Ramos (cell line): ENCODE data around the gene TAOK3.

Experiments
- in situ Hi-C: fragments of 300-500 bp; cut with MboI; formaldehyde crosslinking; loops from one replicate; pipeline ENCODE4 v1.14.3; 2022; ENCODE audit warnings: low sequenced_read_pairs; ENCODE audit not compliant: unreplicated experiment

The TAOK3 gene

GRCh38 chr12:118160536-118160935 lies 212.2 kb downstream of the TAOK3 start:
- in situ Hi-C loops, result no loop called here

GRCh38 chr12:118151755-118152154 lies 221.0 kb downstream of the TAOK3 start:
- in situ Hi-C loops, result no loop called here

- in situ Hi-C loops, result no loop called here
These were observed 222.1 kb downstream of the TAOK3 start for GRCh38 chr12:118150625-118151024.

GRCh38 chr12:118148287-118148686 lies 224.4 kb downstream of the TAOK3 start:
- in situ Hi-C loops, result no loop called here

GRCh38 chr12:118145798-118146156 lies 226.9 kb downstream of the TAOK3 start:
- in situ Hi-C loops, result no loop called here

- in situ Hi-C loops, result no loop called here
These were observed 227.5 kb downstream of the TAOK3 start for GRCh38 chr12:118145113-118145797.

GRCh38 chr12:118144499-118144898 lies 228.2 kb downstream of the TAOK3 start:
- in situ Hi-C loops, result no loop called here

- in situ Hi-C loops, result no loop called here
These were observed 231.9 kb downstream of the TAOK3 start for GRCh38 chr12:118140825-118141224.

- in situ Hi-C loops, result no loop called here
These were observed 235.5 kb downstream of the TAOK3 start for GRCh38 chr12:118137148-118137678.

GRCh38 chr12:118136559-118137003 lies 236.1 kb downstream of the TAOK3 start:
- in situ Hi-C loops, result no loop called here

- in situ Hi-C loops, result no loop called here
These were observed 236.7 kb downstream of the TAOK3 start, which contains the start of gene PEBP1 for GRCh38 chr12:118135788-118136558. TSS of gene PEBP1 (plus strand) at chr12:118136124. CDS start at chr12:118136210, 86 bp downstream.

GRCh38 chr12:118129436-118129835 lies 243.3 kb downstream of the TAOK3 start:
- in situ Hi-C loops, result loop anchor here (10.0 kb wide), 1 partner anchor 245 kb away; the partner anchor contains the start of genes SUDS3 and TAOK3

- in situ Hi-C loops, result loop anchor here (10.0 kb wide), 1 partner anchor 247 kb away; the partner anchor contains the start of genes SUDS3 and TAOK3
These were observed 244.8 kb downstream of the TAOK3 start for GRCh38 chr12:118127867-118128266.

GRCh38 chr12:118126119-118126757 lies 246.5 kb downstream of the TAOK3 start:
- in situ Hi-C loops, result loop anchor here (10.0 kb wide), 1 partner anchor 249 kb away; the partner anchor contains the start of genes SUDS3 and TAOK3

GRCh38 chr12:118125743-118126118 lies 247.0 kb downstream of the TAOK3 start:
- in situ Hi-C loops, result loop anchor here (10.0 kb wide), 1 partner anchor 249 kb away; the partner anchor contains the start of genes SUDS3 and TAOK3

- in situ Hi-C loops, result loop anchor here (10.0 kb wide), 1 partner anchor 250 kb away; the partner anchor contains the start of genes SUDS3 and TAOK3
These were observed 248.3 kb downstream of the TAOK3 start for GRCh38 chr12:118124333-118124874.

GRCh38 chr12:118122264-118122663 lies 250.4 kb downstream of the TAOK3 start:
- in situ Hi-C loops, result loop anchor here (10.0 kb wide), 1 partner anchor 253 kb away; the partner anchor contains the start of genes SUDS3 and TAOK3

GRCh38 chr12:118120579-118121363 lies 251.9 kb downstream of the TAOK3 start:
- in situ Hi-C loops, result loop anchor here (10.0 kb wide), 1 partner anchor 254 kb away; the partner anchor contains the start of genes SUDS3 and TAOK3

GRCh38 chr12:118119449-118119879 lies 253.2 kb downstream of the TAOK3 start:
- in situ Hi-C loops, result no loop called here
